HG02571 (cell line): ENCODE data around the gene SLC9A6.
"Not testable (repeated sequence)": the region's sequence is repeated elsewhere in the genome, so short reads cannot be mapped to it uniquely, and the experiment has no call there.

Experiments
- ATAC-seq: cut with Tn5 transposase; IDR thresholded peaks from one replicate; pipeline ENCODE4 v1.9.1; 2021; ENCODE audit warnings: mild to moderate bottlenecking, moderate library complexity; ENCODE audit not compliant: unreplicated experiment

The SLC9A6 gene

GRCh38 chrX:136061286-136061685 is 76.1 kb downstream of the SLC9A6 start:
- ATAC-seq: no peak

GRCh38 chrX:136061696-136062095 is 76.5 kb downstream of the SLC9A6 start:
- no peak for ATAC-seq

- no peak for ATAC-seq
Observed at GRCh38 chrX:136063340-136064079, 78.3 kb downstream of the SLC9A6 start.

GRCh38 chrX:136064661-136065043 is 79.4 kb downstream of the SLC9A6 start:
- no peak for ATAC-seq

- no peak for ATAC-seq
Observed at GRCh38 chrX:136065044-136065671, 79.9 kb downstream of the SLC9A6 start.

GRCh38 chrX:136067097-136067496 is 81.9 kb downstream of the SLC9A6 start:
- no peak for ATAC-seq

GRCh38 chrX:136067966-136068365 is 82.7 kb downstream of the SLC9A6 start:
- ATAC-seq: no peak

- no peak for ATAC-seq
Observed at GRCh38 chrX:136076942-136077341, 91.7 kb downstream of the SLC9A6 start.

GRCh38 chrX:136080766-136081165 is 95.5 kb downstream of the SLC9A6 start:
- no peak for ATAC-seq

GRCh38 chrX:136086521-136086920 is 101.3 kb downstream of the SLC9A6 start:
- no peak for ATAC-seq

- not testable (repeated sequence) for ATAC-seq
Observed at GRCh38 chrX:136091898-136092297, 106.7 kb downstream of the SLC9A6 start.

- ATAC-seq: no peak
Observed at GRCh38 chrX:136094962-136095361, 109.7 kb downstream of the SLC9A6 start.
